Keratinocyte (primary cell): ENCODE data around the gene PSG2. TPM values are rescaled to one million over a fixed set of nuclear protein-coding genes. Genes with fewer than 3 reads are reported as not detected.
"Not testable (repeated sequence)": the region's sequence is repeated elsewhere in the genome, so short reads cannot be mapped to it uniquely, and the experiment has no call there.

Experiments
- DNase-seq: peaks from one replicate; pipeline ENCODE4 v3.0.0-alpha.2; 2011; ENCODE audit warnings: low read depth, missing footprints, low spot score
- FAIRE-seq: peaks from 2 replicates; lab custom pipeline; 2011; peaks lifted over from hg19 to GRCh38; lab: Jason Lieb, UNC
- H2AFZ ChIP-seq: 2 replicates; pipeline ENCODE4 v1.6.0; 2012; ENCODE audit warnings: low read length, control low read depth, inconsistent platforms; ENCODE audit not compliant: control insufficient read depth
- H3K27ac ChIP-seq: 2 replicates; pipeline ENCODE4 v1.5.1; 2011; ENCODE audit warnings: low read length; ENCODE audit not compliant: control insufficient read depth, insufficient read depth
- H3K27me3 ChIP-seq: 3 replicates; pipeline ENCODE4 v1.6.0; 2011; ENCODE audit warnings: low read length; ENCODE audit not compliant: control insufficient read depth, insufficient read depth; ENCODE audit errors: extremely low read depth
- H3K36me3 ChIP-seq, 2 experiments: 2 replicates in 1 of 2; 3 replicates in 1 of 2; pipeline ENCODE4 v1.5.1; 2011; ENCODE audit warnings: low read length in 2 of 2, mild to moderate bottlenecking in 1 of 2; ENCODE audit not compliant: control insufficient read depth in 2 of 2, insufficient read depth in 2 of 2; ENCODE audit errors: extremely low read depth in 1 of 2
- H3K4me1 ChIP-seq: 3 replicates; pipeline ENCODE4 v1.5.1; 2011; ENCODE audit warnings: low read length; ENCODE audit not compliant: control insufficient read depth, insufficient read depth; ENCODE audit errors: extremely low read depth
- H3K4me2 ChIP-seq: 3 replicates; pipeline ENCODE4 v1.6.0; 2011; ENCODE audit warnings: low read depth, low read length; ENCODE audit not compliant: control insufficient read depth, insufficient read depth; ENCODE audit errors: extremely low read depth
- H3K4me3 ChIP-seq, 3 experiments: fragments of 200-600 bp in 1 of 3; sonication (generic) in 1 of 3; 2 replicates in 2 of 3; 3 replicates in 1 of 3; pipeline ENCODE4 v1.5.1; 2011 to 2016; ENCODE audit warnings: low read length in 3 of 3, mild to moderate bottlenecking in 3 of 3, control low read depth in 2 of 3, inconsistent platforms in 1 of 3, low read depth in 1 of 3, mixed read lengths in 1 of 3, mixed run types in 1 of 3, moderate library complexity in 1 of 3; ENCODE audit not compliant: control insufficient read depth in 2 of 3, insufficient read depth in 2 of 3; ENCODE audit errors: extremely low read depth in 1 of 3
- H3K79me2 ChIP-seq: 2 replicates; pipeline ENCODE4 v1.6.0; 2012; ENCODE audit warnings: low read length; ENCODE audit not compliant: control insufficient read depth, insufficient read depth
- H3K9ac ChIP-seq: 3 replicates; pipeline ENCODE4 v1.6.0; 2011; ENCODE audit warnings: low read length; ENCODE audit not compliant: control insufficient read depth, insufficient read depth; ENCODE audit errors: extremely low read depth
- H3K9me1 ChIP-seq: 3 replicates; pipeline ENCODE4 v1.6.0; 2011; ENCODE audit warnings: low read length; ENCODE audit not compliant: control insufficient read depth, insufficient read depth; ENCODE audit errors: extremely low read depth
- H3K9me3 ChIP-seq: 2 replicates; pipeline ENCODE4 v1.5.1; 2012; ENCODE audit warnings: low read depth, low read length; ENCODE audit not compliant: control insufficient read depth
- H4K20me1 ChIP-seq: 3 replicates; pipeline ENCODE4 v1.6.0; 2011; ENCODE audit warnings: low read length; ENCODE audit not compliant: control insufficient read depth, insufficient read depth; ENCODE audit errors: extremely low read depth
- CTCF ChIP-seq, 3 experiments: IDR thresholded peaks in 1 of 3; conservative IDR thresholded peaks in 1 of 3; optimal IDR thresholded peaks in 1 of 3; 2 replicates in 2 of 3; 3 replicates in 1 of 3; pipeline versions ENCODE3 to v1.5.1; 2011; ENCODE audit warnings: low read length in 3 of 3, mild to moderate bottlenecking in 3 of 3, moderate library complexity in 2 of 3, control low read depth in 1 of 3, inconsistent platforms in 1 of 3; ENCODE audit not compliant: insufficient read depth in 2 of 3; ENCODE audit errors: extremely low read depth in 1 of 3
- EZH2 ChIP-seq: IDR thresholded peaks from one replicate; pipeline ENCODE4 v1.6.1; 2012; ENCODE audit warnings: inconsistent platforms, mild to moderate bottlenecking, low read length, moderate library complexity
- dilution Hi-C: fragments of 300-500 bp; cut with MboI; formaldehyde crosslinking; loops from one replicate; pipeline ENCODE4 v1.7.0; 2020; ENCODE audit warnings: low sequenced_read_pairs; ENCODE audit not compliant: extremely low pct_ligation_motif_present
- polyA plus RNA-seq, 5 experiments: library from polyadenylated mRNA; depleted of rRNA in 3 of 5; stranded (reverse) in 3 of 5; stranded (forward) in 1 of 5; unstranded in 1 of 5; fragments of >200 nt; gene quantifications; 1 replicate in 1 of 5; 2 replicates in 3 of 5; 3 replicates in 1 of 5; pipeline versions ENCODE4 v1.2.1 to v1.2.3, GENCODE V29; 2011 to 2012; ENCODE audit warnings: missing spikeins in 2 of 5, low read depth in 1 of 5, low replicate concordance in 1 of 5

PSG2 gene
- polyA plus RNA-seq, 1 donor (not counting 4 experiments of a cell fraction or from before 2014, with no cell fraction given) = 0.09 TPM

- H3K27me3 ChIP-seq, H4K20me1 ChIP-seq, H3K9ac ChIP-seq, FAIRE-seq, H3K27ac ChIP-seq, H3K4me3 ChIP-seq, dilution Hi-C loops, H3K9me3 ChIP-seq, H2AFZ ChIP-seq, H3K4me2 ChIP-seq, H3K79me2 ChIP-seq, DNase-seq, H3K36me3 ChIP-seq, H3K4me1 ChIP-seq, H3K9me1 ChIP-seq: not testable (repeated sequence)
Observed at GRCh38 chr19:43043492-43044180, 38.9 kb downstream of the PSG2 start.

GRCh38 chr19:43031645-43032044 lies 50.9 kb downstream of the PSG2 start:
- H3K9ac ChIP-seq, H3K4me3 ChIP-seq, H3K9me3 ChIP-seq, dilution Hi-C loops, H3K4me2 ChIP-seq, H3K27ac ChIP-seq, H2AFZ ChIP-seq, H4K20me1 ChIP-seq, H3K4me1 ChIP-seq, H3K27me3 ChIP-seq, FAIRE-seq, H3K9me1 ChIP-seq, H3K79me2 ChIP-seq, H3K36me3 ChIP-seq, DNase-seq: not testable (repeated sequence)
- TF ChIP-seq CTCF (optimal IDR thresholded peaks at IDR 0.05 in 1 of 3, IDR thresholded peaks at IDR 0.05 in 1 of 3, conservative IDR thresholded peaks at IDR 0.05 in 1 of 3; ENCODE audit: extremely low read depth in 1 of 3, insufficient read depth in 2 of 3, low read length in 3 of 3) = peak; percentile 26 to 47 (median 42)

GRCh38 chr19:43028866-43029265 lies 53.6 kb downstream of the PSG2 start:
- no peaks in the 10 kb centered on the region for H3K27me3 ChIP-seq
- dilution Hi-C loops = no loop called here
- H2AFZ ChIP-seq = no peak overlapping the region
- H3K27ac ChIP-seq = no peak overlapping the region
- no peaks in the 10 kb centered on the region for H3K9me3 ChIP-seq
- no peak overlapping the region for H3K4me3 ChIP-seq
- H3K9me1 ChIP-seq = no peaks in the 10 kb centered on the region
- no peak overlapping the region for H3K9ac ChIP-seq
- no peaks in the 10 kb centered on the region for H3K4me1 ChIP-seq
- H3K79me2 ChIP-seq = no peaks in the 10 kb centered on the region
- no peak overlapping the region for H3K4me2 ChIP-seq
- H3K36me3 ChIP-seq = no peaks in the 10 kb centered on the region
- DNase-seq (no peak), FAIRE-seq (no peak)
- no peak for TF ChIP-seq EZH2
- TF ChIP-seq CTCF (optimal IDR thresholded peaks at IDR 0.05 in 1 of 3, IDR thresholded peaks at IDR 0.05 in 1 of 3, conservative IDR thresholded peaks at IDR 0.05 in 1 of 3; ENCODE audit: extremely low read depth in 1 of 3, insufficient read depth in 2 of 3, low read length in 3 of 3) = no peak
- H4K20me1 ChIP-seq = no peaks in the 10 kb centered on the region
